ENCODE measurements around the gene PRADC1.
"Not testable (repeated sequence)": the region's sequence is repeated elsewhere in the genome, so short reads cannot be mapped to it uniquely, and the experiment has no call there.

The PRADC1 gene

GRCh38 chr2:73233154-73233931 lies at the start of gene PRADC1:
TSS of gene PRADC1 (minus strand) at chr2:73233239. CDS start at chr2:73233160, 79 bp downstream.
- DNase-seq, result peak; percentile 97

GRCh38 chr2:73281244-73281643 lies 48.2 kb upstream of the PRADC1 start:
- no peak for DNase-seq

- no peak for DNase-seq
Observed at GRCh38 chr2:73279852-73280251, 46.8 kb upstream of the PRADC1 start.

- DNase-seq, result no peak
Observed at GRCh38 chr2:73272270-73272669, 39.2 kb upstream of the PRADC1 start.

- DNase-seq, result no peak
Observed at GRCh38 chr2:73269686-73270465, 36.8 kb upstream of the PRADC1 start.

- DNase-seq, result peak; percentile 87
Observed at GRCh38 chr2:73268830-73269685, 36.0 kb upstream of the PRADC1 start.

DNA sequence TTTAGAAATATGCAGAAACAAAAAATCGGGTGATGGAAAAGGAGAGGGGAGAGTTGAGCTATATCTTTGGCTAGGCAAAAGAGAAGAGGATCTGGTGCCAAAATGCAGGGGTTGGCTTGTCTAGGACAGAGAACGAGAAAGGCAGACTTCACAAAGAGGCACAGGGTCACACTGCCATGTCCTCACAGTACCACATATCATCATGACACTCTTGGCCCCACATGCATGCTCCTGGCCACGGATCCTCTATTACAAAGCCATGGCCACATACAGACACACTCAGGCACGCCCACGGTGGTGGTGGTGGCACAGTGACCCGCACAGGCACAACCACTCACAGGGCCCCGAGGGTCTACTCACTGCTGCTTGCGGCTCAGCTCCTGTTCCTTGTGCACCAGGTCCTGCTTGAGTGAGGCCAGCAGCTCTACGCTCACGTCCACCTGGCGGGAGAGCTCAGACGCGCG lies 35.4 kb upstream of the PRADC1 start:
- DNase-seq, result no peak

DNA sequence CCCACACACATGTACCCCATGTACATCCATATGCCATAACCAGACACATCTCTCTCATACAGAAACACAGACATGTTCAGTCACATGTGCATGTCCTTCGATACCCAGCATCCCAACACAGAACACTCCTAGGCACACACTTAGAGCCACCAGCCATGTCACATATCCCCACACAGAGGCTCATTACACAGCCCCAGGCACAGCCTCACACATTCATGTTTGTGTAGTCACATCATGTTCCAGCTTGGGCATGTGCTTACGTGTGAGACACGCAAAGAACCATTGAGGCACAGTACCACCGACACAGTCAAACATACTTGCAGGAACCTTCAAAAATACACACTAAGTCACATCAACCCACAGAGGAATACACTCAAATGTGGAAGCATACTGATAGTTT lies 34.0 kb upstream of the PRADC1 start:
- DNase-seq, result no peak

- DNase-seq, result no peak
Observed at GRCh38 chr2:73266061-73266901, 33.2 kb upstream of the PRADC1 start.

- no peak for DNase-seq
Observed at GRCh38 chr2:73265298-73266060, 32.4 kb upstream of the PRADC1 start.

GRCh38 chr2:73264783-73265182 lies 31.7 kb upstream of the PRADC1 start:
- no peak for DNase-seq

DNA sequence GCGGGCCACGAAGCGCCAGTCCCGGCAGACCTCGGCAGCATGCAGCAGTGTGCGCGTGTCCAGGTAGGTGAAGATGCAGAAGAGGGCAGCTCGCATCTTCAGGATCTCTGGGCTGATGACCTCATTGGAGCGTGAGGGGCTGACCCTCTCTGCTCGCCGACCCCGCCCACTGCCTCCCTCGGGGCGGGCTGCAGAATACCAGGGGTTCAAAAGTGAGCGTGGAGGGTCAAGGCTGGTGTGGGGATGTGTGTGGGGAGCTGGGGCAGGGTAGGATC lies 31.2 kb upstream of the PRADC1 start:
- no peak for DNase-seq

DNA sequence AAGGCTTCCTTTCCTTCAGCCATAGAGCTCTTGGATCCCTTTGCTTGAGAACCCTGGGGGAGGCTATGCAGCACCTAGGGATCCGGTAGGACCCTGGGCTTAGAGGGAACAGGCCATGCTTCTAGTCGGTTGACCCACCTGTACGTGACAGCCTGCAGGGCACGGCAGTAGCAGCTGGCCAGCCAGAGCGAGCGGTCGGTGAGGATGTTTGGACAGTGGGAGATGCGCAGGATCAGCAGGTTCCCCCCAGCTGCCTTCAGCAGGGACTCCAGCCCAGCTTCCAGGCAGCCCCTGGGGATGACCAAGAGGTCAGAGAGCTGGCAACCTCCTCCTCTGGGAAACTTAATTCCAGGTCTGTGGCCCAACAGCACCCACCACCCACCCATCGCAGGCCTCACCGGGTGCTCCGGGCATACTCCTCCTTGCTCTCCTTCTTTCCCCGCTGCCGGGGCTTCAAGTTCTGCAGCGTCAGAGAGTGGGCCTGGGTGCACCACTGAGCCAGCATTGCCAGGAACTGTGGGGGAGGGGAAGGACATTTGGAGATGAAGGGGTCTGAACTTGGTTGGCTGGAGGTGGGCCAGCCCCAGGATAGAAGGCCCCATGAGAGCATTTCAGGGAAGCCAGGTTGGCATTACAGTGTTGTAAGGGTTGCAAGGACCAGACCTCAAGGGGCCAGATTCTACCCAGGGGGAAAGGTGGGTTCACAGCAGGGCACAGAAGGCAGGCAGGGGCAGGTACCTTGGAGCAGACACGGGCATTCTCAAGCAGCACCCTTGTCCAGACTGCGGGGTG lies 30.7 kb upstream of the PRADC1 start:
- no peak for DNase-seq

DNA sequence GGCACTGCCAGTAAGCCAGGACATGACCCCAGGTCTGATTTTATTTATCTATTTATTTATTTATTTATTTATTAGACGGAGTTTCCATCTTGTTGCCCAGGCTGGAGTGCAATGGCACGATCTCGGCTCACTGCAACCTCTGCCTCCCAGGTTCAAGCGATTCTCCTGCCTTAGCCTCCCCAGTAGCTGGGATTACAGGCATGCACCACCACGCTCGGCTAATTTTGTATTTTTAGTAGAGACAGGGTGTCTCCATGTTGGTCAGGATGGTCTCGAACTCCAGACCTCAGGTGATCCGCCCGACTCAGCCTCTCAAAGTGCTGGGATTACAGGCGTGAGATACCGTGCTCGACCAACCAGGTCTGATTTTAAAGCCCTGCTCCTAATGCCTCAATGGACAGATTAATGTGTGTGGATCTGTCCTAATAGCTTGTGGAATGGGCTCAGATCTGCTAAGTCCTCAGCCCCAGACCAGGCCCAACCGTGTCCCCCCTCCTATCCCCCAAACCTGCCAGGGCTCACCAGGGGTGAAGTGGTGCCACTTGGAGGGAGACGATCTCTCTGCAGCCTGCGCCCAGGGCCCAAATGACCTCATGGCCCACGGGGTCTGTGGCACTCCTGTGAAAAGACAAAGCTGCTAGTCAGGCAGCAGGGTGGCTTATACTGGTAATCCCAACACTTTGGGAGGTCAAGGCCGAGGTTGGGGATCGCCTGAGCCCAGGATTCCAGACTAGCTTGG lies 29.8 kb upstream of the PRADC1 start:
- DNase-seq, result not testable (repeated sequence)

DNA sequence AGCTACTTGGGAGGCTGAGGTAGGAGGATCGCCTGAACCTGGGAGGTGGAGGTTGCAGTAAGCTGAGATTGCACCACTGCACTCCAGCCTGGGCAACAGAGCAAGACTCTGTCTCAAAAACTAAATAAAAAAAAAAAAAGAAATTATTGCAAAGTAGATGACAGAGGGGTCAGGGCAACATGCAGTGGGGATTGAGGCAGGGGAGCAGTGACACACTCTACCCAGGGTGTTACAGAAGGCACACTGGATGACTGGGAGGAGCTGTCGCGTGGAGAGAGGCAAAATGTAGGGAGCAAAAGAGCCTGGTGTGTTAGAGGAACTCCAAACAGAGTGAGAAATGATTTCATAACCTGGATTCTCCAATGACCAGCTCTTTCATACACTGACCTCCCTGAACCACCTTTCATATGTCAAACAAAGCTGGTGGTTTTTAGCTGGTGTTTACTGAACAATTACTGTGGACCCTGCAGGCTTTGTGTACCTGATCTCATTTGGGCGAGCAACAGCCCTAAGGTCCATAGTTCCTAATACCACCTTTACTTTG lies 29.1 kb upstream of the PRADC1 start:
- DNase-seq, result no peak

GRCh38 chr2:73260338-73260984 lies 27.4 kb upstream of the PRADC1 start:
- DNase-seq, result no peak

DNA sequence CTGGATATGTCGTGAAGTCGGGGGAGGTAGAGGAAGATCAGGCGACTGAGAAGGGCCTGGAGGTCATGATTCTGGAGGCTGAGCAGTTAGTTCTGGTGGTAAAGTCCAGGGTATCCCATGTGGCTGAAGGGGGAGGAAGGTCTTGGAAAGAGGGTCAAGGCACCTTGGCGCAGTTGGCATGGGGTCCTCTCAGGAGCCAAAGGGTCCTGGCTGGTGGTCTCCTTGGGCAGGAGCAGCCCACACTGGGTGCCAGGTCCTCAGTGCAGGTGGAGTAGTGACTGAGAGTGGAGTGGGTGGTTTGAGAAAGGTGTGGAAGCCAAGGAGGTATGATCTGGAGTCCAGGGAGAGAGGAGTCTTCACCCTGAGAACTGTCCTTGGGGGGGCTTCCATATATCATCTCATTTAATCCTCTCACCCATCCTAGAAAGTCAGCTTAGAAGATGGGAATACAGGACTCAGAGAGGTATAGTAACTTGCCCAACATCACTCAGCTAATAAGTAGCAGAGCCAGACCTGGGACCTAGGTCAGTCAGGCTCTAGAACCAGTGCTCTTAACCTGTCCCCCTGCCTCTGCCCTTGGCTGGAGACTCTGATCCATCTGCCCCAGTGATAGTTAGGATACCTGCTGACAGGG lies 26.8 kb upstream of the PRADC1 start:
- DNase-seq, result no peak

DNA sequence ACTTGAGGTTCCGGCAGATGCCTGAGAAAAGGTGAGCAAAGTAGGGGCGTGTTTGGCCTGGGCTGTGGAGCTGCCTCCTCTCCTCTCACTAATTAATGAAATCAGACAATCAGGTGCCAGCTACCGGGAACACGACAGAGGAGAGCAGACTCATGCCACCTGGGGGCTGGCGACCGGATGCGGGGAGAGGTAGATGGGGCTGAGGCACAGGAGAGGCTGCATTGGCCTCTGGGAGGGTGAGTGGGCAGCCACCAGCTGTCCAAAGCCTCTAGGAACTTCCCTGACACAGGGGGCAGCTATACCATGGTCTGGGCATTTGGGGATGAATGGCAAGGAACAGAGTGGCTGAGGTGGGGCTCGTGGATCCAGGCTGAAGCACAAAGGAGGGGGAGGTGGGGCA lies 26.2 kb upstream of the PRADC1 start:
- DNase-seq, result no peak

DNA sequence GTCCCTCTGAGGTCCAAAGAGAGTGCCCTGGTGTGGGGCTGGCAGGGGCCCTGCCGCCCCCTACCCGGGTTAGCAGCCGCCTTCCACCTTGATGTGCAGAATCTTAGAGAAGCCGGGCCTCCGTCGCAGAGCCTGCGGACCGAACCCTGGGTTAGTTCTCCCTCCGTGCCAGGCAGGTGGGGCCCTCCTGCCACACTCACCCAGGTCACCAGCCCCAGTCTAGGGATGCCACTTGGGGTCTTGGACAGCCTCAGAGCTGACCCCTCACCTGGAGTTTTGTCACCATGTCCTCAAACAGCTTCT lies 25.8 kb upstream of the PRADC1 start:
- no peak for DNase-seq

Data from CD4-positive, alpha-beta T cell treated with Interleukin-12 subunit alpha and Interleukin-12 subunit beta, for 1 hour (primary cell).